Suprapubic skin (tissue), 4 donors: ENCODE measurements around the gene ABCB11. TPM values are rescaled to one million over a fixed set of nuclear protein-coding genes. Genes with fewer than 3 reads are reported as not detected.

Experiments used
- DNase-seq, 2 donors: peaks; one replicate each; pipeline ENCODE4 v3.0.0-alpha.2; 2019; ENCODE audit warnings: low spot score in 2 of 2
- H3K27ac ChIP-seq: fragments of 200-600 bp; sonication (generic); one replicate; pipeline ENCODE4 v1.5.1; 2019
- H3K27me3 ChIP-seq: fragments of 200-600 bp; sonication (generic); one replicate; pipeline ENCODE4 v1.5.1; 2019
- H3K36me3 ChIP-seq: fragments of 200-600 bp; sonication (generic); one replicate; pipeline ENCODE4 v1.5.1; 2019
- H3K4me1 ChIP-seq: fragments of 200-600 bp; sonication (generic); one replicate; pipeline ENCODE4 v1.5.1; 2019
- H3K4me3 ChIP-seq: fragments of 200-600 bp; sonication (generic); one replicate; pipeline ENCODE4 v1.5.1; 2019; ENCODE audit warnings: mild to moderate bottlenecking
- H3K9me3 ChIP-seq: fragments of 200-600 bp; sonication (generic); one replicate; pipeline ENCODE4 v1.5.1; 2019
- CTCF ChIP-seq, 2 donors: fragments of 200-600 bp in 1 of 2; fragments of 450-650 bp in 1 of 2; sonication (generic) in 1 of 2; IDR thresholded peaks; one replicate each; pipeline ENCODE4 v1.5.1; 2016 to 2019; ENCODE audit warnings: antibody characterized with exemption in 2 of 2, mild to moderate bottlenecking in 1 of 2, moderate library complexity in 1 of 2
- EP300 ChIP-seq: sonication (generic); formaldehyde crosslinking; IDR thresholded peaks from one replicate; pipeline ENCODE4 v1.6.1; 2017; ENCODE audit warnings: antibody characterized with exemption
- POLR2A ChIP-seq, 2 donors: fragments of 450-650 bp; IDR thresholded peaks; one replicate each; pipeline ENCODE4 v1.6.1; 2017; ENCODE audit warnings: antibody characterized with exemption in 2 of 2, mild to moderate bottlenecking in 2 of 2, moderate library complexity in 2 of 2
- POLR2AphosphoS5 ChIP-seq, 3 donors: sonication (generic); formaldehyde crosslinking; IDR thresholded peaks; one replicate each; pipeline ENCODE4 v1.6.1; 2017; ENCODE audit warnings: antibody characterized with exemption in 3 of 3
- WGBS: methylation state at CpG from one replicate; pipeline ENCODE4 v1.1.5; 2018; 5-methylcytosine and 5-hydroxymethylcytosine counted together
- total RNA-seq, 4 donors: library from RNA; depleted of rRNA; stranded (reverse); fragments of >200 nt; gene quantifications; one replicate each; pipeline ENCODE4 v1.1.0, GENCODE V29; 2016

ABCB11 gene
- total RNA-seq, result 1 to 10 TPM in 1 of 4 donors, under 1 TPM in 3; 0.21 to 1.7 (median 0.28) TPM

- no peak for DNase-seq
- 64% methylated on average over 3 of the region's 3 CpGs for WGBS
- H3K27me3 ChIP-seq, result no peaks in the 10 kb centered on the region
These were observed at the start of gene ABCB11 for GRCh38 chr2:169031202-169031601. TSS of gene ABCB11 (minus strand) at chr2:169031324. CDS start at chr2:169018125, 13,199 bp downstream.

GRCh38 chr2:169080250-169081069 is 49.3 kb upstream of the ABCB11 start:
- H3K27me3 ChIP-seq, result no peaks in the 10 kb centered on the region
- H3K9me3 ChIP-seq, result no peaks in the 10 kb centered on the region
- TF ChIP-seq EP300 (no peak), POLR2A (IDR thresholded peaks at IDR 0.05) (no peak), CTCF (IDR thresholded peaks at IDR 0.05) (no peak)
- no peaks in the 10 kb centered on the region for H3K4me1 ChIP-seq
- H3K27ac ChIP-seq, result no peak overlapping the region
- no peak for DNase-seq
- no peak overlapping the region for H3K4me3 ChIP-seq
- H3K36me3 ChIP-seq, result no peaks in the 10 kb centered on the region
- whole genome bisulfite sequencing, result 75% methylated on average over 2 of the region's 2 CpGs

More at GRCh38 chr2:169031202-169031601, at the start of gene ABCB11:
- H3K27ac ChIP-seq, result no peak within 1 kb of the TSS
- H3K4me1 ChIP-seq, result no peaks in the 10 kb centered on the region
- no peaks in the 10 kb centered on the region for H3K36me3 ChIP-seq
- H3K4me3 ChIP-seq, result no peak within 1 kb of the TSS
- H3K9me3 ChIP-seq, result no peaks in the 10 kb centered on the region
- TF ChIP-seq POLR2AphosphoS5 (IDR thresholded peaks at IDR 0.05) (no peak), CTCF (IDR thresholded peaks at IDR 0.05) (no peak), EP300 (no peak), POLR2A (IDR thresholded peaks at IDR 0.05) (no peak)

GRCh38 chr2:169077674-169078240 is 46.6 kb upstream of the ABCB11 start:
- H3K27me3 ChIP-seq, result no peaks in the 10 kb centered on the region
- WGBS, result 57% methylated on average over 2 of the region's 2 CpGs
- no peak overlapping the region for H3K27ac ChIP-seq
- no peak for TF ChIP-seq POLR2AphosphoS5 (IDR thresholded peaks at IDR 0.05)
- DNase-seq, result no peak
- H3K9me3 ChIP-seq, result no peaks in the 10 kb centered on the region
- no peak overlapping the region for H3K4me3 ChIP-seq
- no peaks in the 10 kb centered on the region for H3K36me3 ChIP-seq
- no peaks in the 10 kb centered on the region for H3K4me1 ChIP-seq

- Histone ChIP-seq H3K4me3 (no peak overlapping the region), H3K4me1 (peaks cover 6% of the 10 kb centered on the region), H3K27me3 (no peaks in the 10 kb centered on the region), H3K36me3 (no peaks in the 10 kb centered on the region), H3K9me3 (no peaks in the 10 kb centered on the region), H3K27ac (no peak overlapping the region)
- TF ChIP-seq CTCF (IDR thresholded peaks at IDR 0.05) (no peak), POLR2A (IDR thresholded peaks at IDR 0.05) (no peak), POLR2AphosphoS5 (IDR thresholded peaks at IDR 0.05) (no peak), EP300 (no peak)
- no peak for DNase-seq
- WGBS, result 74% methylated on average over 9 of the region's 9 CpGs
These were observed 43.0 kb upstream of the ABCB11 start for GRCh38 chr2:169073963-169074751.

- no peak overlapping the region for H3K27ac ChIP-seq
- WGBS, result 77% methylated on average over 3 of the region's 3 CpGs
These were observed 42.3 kb upstream of the ABCB11 start for GRCh38 chr2:169073211-169073962.

More at GRCh38 chr2:169073211-169073962, 42.3 kb upstream of the ABCB11 start:
- Histone ChIP-seq H3K4me3 (no peak overlapping the region), H3K4me1 (peaks cover 6% of the 10 kb centered on the region), H3K9me3 (no peaks in the 10 kb centered on the region), H3K27me3 (no peaks in the 10 kb centered on the region), H3K36me3 (no peaks in the 10 kb centered on the region)
- DNase-seq, result no peak
- no peak for TF ChIP-seq CTCF (IDR thresholded peaks at IDR 0.05)
- no peak for TF ChIP-seq POLR2A (IDR thresholded peaks at IDR 0.05)
- no peak for TF ChIP-seq EP300
